Effector memory CD8-positive, alpha-beta T cell (primary cell): Measurements from ENCODE around the gene ALK.

Source experiments
- ATAC-seq: fragments of 150-1000 bp; cut with Tn5 transposase; replicated peaks from 2 replicates; pipeline ENCODE4 v1.10.0; 2021; ENCODE audit warnings: mild to moderate bottlenecking, moderate library complexity
- DNase-seq, 3 experiments: peaks; one replicate each; pipeline ENCODE4 v3.0.0; 2021
- H3K27ac Mint-ChIP-seq, 2 donors: one replicate each; pipeline ENCODE4 v1.8.0; 2022; ENCODE audit warnings: mild to moderate bottlenecking in 2 of 2, mixed read lengths in 2 of 2, moderate library complexity in 2 of 2
- H3K27me3 Mint-ChIP-seq, 2 donors: one replicate each; pipeline ENCODE4 v1.8.0; 2022; ENCODE audit warnings: mixed read lengths in 2 of 2
- H3K36me3 Mint-ChIP-seq: one replicate; pipeline ENCODE4 v1.8.0; 2022; ENCODE audit warnings: mild to moderate bottlenecking, moderate library complexity, mixed read lengths; ENCODE audit not compliant: insufficient read depth
- H3K4me1 Mint-ChIP-seq, 2 donors: one replicate each; pipeline ENCODE4 v1.8.0; 2022; ENCODE audit warnings: low read depth in 2 of 2, mixed read lengths in 2 of 2
- H3K4me3 Mint-ChIP-seq, 2 donors: one replicate each; pipeline ENCODE4 v1.8.0; 2022; ENCODE audit warnings: mild to moderate bottlenecking in 2 of 2, mixed read lengths in 2 of 2, moderate library complexity in 2 of 2
- H3K9me3 Mint-ChIP-seq, 2 donors: one replicate each; pipeline ENCODE4 v1.8.0; 2022; ENCODE audit warnings: mixed read lengths in 2 of 2

The ALK gene

DNA sequence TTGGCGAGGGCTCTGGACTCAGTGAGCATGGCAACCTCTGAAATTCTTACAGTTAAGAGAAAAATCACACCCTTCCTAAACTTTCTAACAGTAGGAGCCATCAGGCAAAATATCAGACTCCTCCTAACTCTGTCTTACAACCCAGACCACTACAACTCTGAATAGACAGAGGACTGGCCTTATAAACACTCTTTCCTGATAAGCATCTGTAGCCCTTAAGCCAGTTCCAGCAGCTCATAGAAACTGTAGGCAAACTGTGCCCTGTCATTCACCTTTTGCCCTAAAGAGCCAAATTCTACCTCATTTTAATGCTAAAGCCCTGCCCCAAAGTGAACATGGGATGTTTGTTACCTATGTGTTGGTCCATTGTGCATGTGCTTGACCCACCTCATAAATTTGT, 304.8 kb downstream of the ALK start:
- DNase-seq (no peak), ATAC-seq (no peak)
- H3K9me3 Mint-ChIP-seq: no peaks in the 10 kb centered on the region
- H3K27ac Mint-ChIP-seq: no peak overlapping the region
- H3K4me1 Mint-ChIP-seq: no peaks in the 10 kb centered on the region
- peaks cover 38 to 81% of the 10 kb centered on the region in 2 donors for H3K27me3 Mint-ChIP-seq
- H3K4me3 Mint-ChIP-seq: no peak overlapping the region
- H3K36me3 Mint-ChIP-seq: no peaks in the 10 kb centered on the region

DNA sequence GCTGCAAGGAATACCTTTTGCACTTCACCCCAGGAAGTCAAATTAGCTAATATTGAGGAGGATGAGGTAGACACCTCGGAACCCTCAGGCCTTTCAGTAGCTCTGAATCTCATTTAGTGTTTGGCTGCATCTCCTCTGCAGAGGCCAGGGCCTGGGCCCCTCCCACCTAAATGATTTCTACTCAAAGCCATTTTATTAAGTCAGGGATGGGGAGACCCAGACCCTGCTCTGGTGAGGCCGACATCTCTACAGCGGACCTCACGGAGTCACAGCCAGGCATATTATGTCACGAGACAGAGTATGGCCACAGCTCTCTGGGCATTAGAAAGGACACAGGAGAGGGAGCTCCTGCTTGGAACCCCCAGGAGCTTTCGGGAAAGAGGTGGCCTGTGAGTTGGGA, 305.5 kb downstream of the ALK start:
- Mint-ChIP-seq H3K4me1 (no peaks in the 10 kb centered on the region), H3K27me3 (peaks cover 38 to 87% of the 10 kb centered on the region in 2 donors), H3K9me3 (no peaks in the 10 kb centered on the region), H3K36me3 (no peaks in the 10 kb centered on the region), H3K27ac (no peak overlapping the region), H3K4me3 (no peak overlapping the region)
- DNase-seq: no peak
- ATAC-seq: no peak

DNA sequence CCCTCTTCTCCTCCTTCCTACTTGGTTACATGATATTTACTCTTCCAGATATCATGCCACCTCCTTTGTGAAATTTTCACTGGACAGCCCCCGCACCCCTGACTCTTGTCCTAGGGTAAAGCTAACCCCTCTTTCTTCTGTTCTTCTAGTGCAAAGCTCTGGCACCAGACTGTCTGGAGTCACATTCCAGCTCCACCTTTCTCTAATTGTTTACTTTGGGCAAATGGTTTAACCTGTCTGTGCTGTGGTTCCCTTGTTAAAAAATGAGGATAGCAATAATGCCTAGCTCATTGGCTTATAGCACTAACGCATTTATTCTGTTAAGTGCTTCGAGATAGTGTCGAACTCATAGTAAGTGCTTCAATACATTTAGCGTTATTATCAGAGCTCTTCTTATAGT, 306.2 kb downstream of the ALK start:
- Mint-ChIP-seq H3K4me3 (no peak overlapping the region), H3K9me3 (no peaks in the 10 kb centered on the region), H3K4me1 (no peaks in the 10 kb centered on the region), H3K36me3 (no peaks in the 10 kb centered on the region), H3K27ac (no peak overlapping the region), H3K27me3 (peaks cover 42 to 93% of the 10 kb centered on the region in 2 donors)
- ATAC-seq: no peak
- DNase-seq: no peak

DNA sequence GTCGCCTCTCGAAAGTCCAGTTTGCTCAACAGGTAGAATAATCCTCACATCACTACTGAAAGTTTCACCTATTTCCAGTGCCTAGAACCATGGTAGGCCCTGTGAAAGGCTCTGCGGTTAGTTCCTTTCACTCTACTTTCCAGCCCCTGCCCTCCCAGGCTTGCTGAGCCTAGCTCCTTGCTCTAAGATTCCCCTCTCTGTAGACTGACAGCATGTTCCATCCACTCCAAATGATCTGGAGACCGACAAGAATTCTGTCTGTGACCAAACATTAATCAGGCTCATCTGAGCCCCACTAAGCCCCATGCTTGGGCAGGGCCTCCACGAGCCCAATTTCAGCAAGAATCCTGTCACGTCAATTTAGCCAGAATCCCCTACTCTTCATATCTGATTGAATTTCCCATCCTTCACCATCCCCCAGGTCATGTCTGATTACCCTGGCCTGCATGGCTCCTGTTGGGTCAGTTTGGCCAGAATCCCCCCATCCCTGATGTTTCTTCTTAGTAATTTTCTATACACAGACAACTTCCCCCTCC, 307.0 kb downstream of the ALK start:
- Mint-ChIP-seq H3K9me3 (no peaks in the 10 kb centered on the region), H3K27ac (no peak overlapping the region), H3K4me1 (no peaks in the 10 kb centered on the region), H3K4me3 (no peak overlapping the region), H3K27me3 (peaks cover 45 to 97% of the 10 kb centered on the region in 2 donors), H3K36me3 (no peaks in the 10 kb centered on the region)
- no peak for ATAC-seq
- DNase-seq: no peak

DNA sequence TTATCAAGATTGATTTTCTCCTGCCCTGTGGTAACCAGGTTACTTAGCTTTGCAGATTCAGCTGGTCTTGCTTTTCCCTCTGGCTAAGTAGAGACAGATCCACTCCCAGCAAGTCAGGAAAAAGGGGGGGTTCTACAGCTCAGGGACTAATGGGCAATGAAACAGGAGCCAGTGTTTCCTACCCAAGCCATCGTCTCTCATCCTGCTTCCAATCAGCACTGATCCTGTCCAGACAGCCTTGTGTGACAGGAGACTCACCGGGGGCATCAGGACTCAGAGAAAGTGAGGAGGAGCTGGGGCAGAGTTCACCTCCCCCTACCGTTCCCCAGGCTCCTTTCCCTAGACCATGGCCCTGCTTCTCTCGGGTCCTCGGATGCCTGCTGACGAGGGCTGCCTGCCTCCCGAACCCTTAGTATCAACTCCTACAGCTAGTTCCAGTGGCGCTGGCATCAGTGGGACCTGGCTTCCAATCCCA, 307.6 kb downstream of the ALK start:
- no peak for ATAC-seq

DNA sequence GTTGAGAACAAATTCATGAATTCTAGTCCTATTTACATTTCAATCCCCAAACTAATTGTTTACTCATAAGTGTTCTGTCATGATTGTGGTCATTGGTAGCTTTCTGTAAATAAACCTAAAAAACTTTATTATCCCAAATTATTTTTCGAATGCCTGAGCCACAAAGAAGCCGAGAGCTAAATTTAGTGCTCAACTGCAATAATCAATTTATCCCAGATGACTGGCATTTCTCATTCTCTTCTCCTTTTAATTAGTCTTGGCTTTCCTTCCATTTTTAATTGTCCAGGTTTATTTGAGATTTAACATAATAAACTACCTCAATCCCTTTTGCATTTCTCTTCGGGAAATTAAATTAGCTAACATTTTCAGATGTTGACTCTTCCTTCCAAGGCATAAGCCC, 308.3 kb downstream of the ALK start:
- H3K27ac Mint-ChIP-seq: no peak overlapping the region

More for the DNA sequence above, 307.6 kb downstream of the ALK start:
- Mint-ChIP-seq H3K27me3 (peaks cover 45 to 98% of the 10 kb centered on the region in 2 donors), H3K4me3 (no peak overlapping the region), H3K36me3 (no peaks in the 10 kb centered on the region), H3K4me1 (no peaks in the 10 kb centered on the region), H3K9me3 (no peaks in the 10 kb centered on the region), H3K27ac (no peak overlapping the region)
- no peak for DNase-seq

DNA sequence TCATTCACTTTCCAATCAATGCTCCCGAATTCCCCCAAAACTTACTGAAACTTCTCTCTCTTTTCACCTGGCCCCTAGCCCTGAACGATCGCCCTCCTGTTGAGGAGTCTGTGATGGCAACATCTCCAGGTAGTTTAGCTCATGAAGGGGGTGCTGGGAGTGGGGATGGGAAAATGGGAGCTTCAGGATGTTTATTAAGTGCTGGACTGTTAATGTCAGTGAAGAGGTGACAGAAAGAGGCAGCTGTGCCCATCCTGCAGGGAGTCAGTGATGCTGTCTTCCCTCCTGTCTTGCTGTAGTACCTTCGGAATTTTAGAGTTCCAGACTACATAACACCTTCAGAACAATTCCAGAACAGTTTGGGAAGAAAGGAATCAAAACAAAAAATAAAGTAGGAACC, 308.8 kb downstream of the ALK start:
- DNase-seq (no peak), ATAC-seq (no peak)
- Mint-ChIP-seq H3K27me3 (peaks cover 40 to 98% of the 10 kb centered on the region in 2 donors), H3K9me3 (no peaks in the 10 kb centered on the region), H3K27ac (no peak overlapping the region), H3K36me3 (no peaks in the 10 kb centered on the region), H3K4me3 (no peak overlapping the region), H3K4me1 (no peaks in the 10 kb centered on the region)

More for the DNA sequence above, 308.3 kb downstream of the ALK start:
- ATAC-seq: no peak
- H3K27me3 Mint-ChIP-seq: peaks cover 40 to 98% of the 10 kb centered on the region in 2 donors
- no peak for DNase-seq
- no peak overlapping the region for H3K4me3 Mint-ChIP-seq
- H3K36me3 Mint-ChIP-seq: no peaks in the 10 kb centered on the region
- no peaks in the 10 kb centered on the region for H3K4me1 Mint-ChIP-seq
- H3K9me3 Mint-ChIP-seq: no peaks in the 10 kb centered on the region

DNA sequence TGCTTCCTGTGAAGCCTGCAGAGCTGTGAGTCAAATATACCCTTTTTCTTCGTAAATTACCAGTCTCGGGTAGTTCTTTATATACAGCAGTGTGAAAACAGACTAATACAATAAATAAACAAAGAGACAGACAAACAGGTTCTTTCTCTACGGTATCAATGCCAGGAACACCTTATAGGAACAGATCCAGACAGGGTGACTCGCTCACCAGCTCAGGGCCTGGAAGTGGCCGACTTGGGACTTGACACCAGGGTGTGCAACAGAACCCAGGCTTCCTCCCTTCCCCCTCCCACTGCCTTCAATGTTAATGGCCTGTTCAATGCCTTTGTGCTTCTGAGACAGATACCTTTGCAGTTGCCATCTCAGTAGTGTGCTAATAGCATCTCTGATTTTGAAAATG, 309.5 kb downstream of the ALK start:
- H3K27me3 Mint-ChIP-seq: peaks cover 40 to 90% of the 10 kb centered on the region in 2 donors
- no peak overlapping the region for H3K27ac Mint-ChIP-seq
- DNase-seq (no peak), ATAC-seq (no peak)
- H3K4me1 Mint-ChIP-seq: no peaks in the 10 kb centered on the region
- H3K9me3 Mint-ChIP-seq: no peaks in the 10 kb centered on the region
- H3K4me3 Mint-ChIP-seq: no peak overlapping the region
- H3K36me3 Mint-ChIP-seq: no peaks in the 10 kb centered on the region

DNA sequence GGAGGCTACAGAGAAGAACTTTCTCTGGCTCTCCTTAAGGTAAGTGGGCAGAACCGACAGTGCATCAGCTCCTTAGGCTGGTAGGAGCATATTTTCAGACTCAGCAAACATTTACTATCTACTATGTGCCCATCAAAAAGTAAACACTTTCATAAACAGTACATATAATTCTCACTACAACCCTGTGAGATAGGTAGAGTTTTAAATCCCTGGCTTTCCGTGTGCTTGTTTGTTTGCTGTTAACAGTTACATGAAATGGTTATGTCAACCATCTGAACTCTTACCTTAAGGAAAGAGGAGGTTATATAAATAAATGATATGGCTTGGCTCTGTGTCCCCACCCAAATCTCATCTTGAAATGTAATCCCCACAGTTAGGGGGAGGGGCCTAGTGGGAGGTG, 310.1 kb downstream of the ALK start:
- Mint-ChIP-seq H3K4me3 (no peak overlapping the region), H3K4me1 (no peaks in the 10 kb centered on the region), H3K27ac (no peak overlapping the region), H3K36me3 (no peaks in the 10 kb centered on the region), H3K9me3 (no peaks in the 10 kb centered on the region), H3K27me3 (peaks cover 39 to 84% of the 10 kb centered on the region in 2 donors)
- no peak for ATAC-seq
- DNase-seq: no peak

DNA sequence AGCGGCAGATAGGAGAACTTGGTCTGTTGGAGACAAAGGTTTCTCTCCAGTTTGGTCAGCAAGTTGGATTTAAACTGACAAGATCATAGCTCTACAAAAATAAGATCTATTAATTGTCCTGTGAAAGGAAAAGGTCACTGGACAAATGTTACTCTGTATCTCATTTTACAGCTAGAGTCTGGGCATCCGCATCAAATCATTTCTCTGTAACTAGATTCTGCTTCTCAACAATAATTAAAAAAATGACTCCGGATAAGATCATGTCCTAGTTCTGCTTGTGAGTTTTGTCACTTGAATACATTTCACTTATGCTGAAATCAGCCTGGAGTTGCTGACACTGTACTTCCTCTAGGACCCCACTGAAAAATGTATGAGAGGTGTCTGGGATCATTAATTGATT, 310.8 kb downstream of the ALK start:
- H3K9me3 Mint-ChIP-seq: no peaks in the 10 kb centered on the region
- H3K4me3 Mint-ChIP-seq: no peak overlapping the region
- no peaks in the 10 kb centered on the region for H3K4me1 Mint-ChIP-seq
- no peaks in the 10 kb centered on the region for H3K36me3 Mint-ChIP-seq
- ATAC-seq (no peak), DNase-seq (no peak)
- H3K27ac Mint-ChIP-seq: no peak overlapping the region
- H3K27me3 Mint-ChIP-seq: peaks cover 32 to 78% of the 10 kb centered on the region in 2 donors

DNA sequence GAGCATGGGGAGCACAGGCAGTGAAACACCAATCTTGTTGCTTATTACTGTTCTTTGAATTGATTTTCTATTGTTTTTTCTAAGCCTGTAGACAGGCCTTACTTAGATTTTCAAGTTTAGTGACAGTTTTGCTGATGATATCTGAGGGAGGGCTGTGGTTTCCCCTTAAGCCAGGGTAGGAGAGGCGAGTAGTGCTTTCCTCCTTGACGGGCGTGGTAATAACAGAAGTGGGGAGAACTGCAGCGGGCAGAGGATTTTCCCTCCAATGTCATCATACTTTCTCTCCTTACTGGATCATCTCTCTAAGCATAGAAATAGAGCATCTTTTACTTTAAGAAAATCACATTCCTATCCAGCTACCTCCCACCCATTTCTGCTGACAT, 314.4 kb downstream of the ALK start:
- no peaks in the 10 kb centered on the region for H3K4me1 Mint-ChIP-seq
- no peaks in the 10 kb centered on the region for H3K9me3 Mint-ChIP-seq
- H3K4me3 Mint-ChIP-seq: no peak overlapping the region
- H3K36me3 Mint-ChIP-seq: no peaks in the 10 kb centered on the region
- no peak overlapping the region for H3K27ac Mint-ChIP-seq
- ATAC-seq (no peak), DNase-seq (no peak)
- H3K27me3 Mint-ChIP-seq: peaks cover 8 to 42% of the 10 kb centered on the region in 2 donors

DNA sequence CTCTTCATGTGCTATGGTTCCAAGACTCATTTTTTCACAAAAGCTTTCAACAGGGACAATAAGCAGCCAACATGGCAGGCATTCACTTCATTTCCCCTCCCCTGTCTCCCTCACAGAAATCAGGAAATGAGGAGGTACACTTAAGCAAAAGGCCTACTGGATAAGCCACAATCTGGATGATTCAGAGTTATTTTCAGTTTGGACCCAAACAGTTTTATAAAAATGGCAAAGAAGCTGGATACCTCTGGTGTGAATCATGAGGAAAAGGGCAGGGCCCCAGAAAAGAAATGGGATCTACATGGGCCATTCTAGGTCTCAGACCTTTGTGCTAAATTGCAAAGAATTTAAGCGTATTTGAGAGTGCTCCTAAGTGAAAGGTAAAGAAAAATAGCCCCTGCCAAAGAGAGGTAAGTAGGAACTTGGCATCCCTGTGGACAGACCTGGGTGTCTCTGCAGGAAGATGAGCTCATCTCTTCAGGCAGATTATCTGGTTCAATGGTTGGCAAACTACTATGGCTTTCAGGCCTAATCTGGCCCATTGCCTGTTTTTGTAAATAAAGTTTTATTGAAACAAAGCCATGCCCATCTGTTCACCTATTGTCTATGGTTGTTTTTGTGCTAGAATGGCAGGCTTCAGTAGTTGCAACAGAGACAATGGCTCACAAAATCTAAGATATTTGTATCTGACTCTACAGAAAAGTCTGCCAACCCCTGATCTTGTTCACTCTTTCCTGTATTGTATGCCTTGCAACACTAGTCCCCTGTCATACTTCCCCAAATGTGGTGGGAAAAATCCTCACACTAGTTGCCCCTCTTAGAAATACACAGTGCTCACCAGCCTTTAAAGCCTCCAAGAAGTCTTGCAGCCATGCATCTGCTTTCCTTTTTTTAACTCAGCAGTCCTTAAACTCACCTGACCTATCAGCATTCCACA, 315.0 kb downstream of the ALK start:
- Mint-ChIP-seq H3K9me3 (no peaks in the 10 kb centered on the region), H3K27ac (no peak overlapping the region), H3K4me1 (no peaks in the 10 kb centered on the region), H3K36me3 (no peaks in the 10 kb centered on the region), H3K4me3 (no peak overlapping the region), H3K27me3 (peaks cover 11 to 41% of the 10 kb centered on the region in 2 donors)
- no peak for ATAC-seq
- DNase-seq: no peak

DNA sequence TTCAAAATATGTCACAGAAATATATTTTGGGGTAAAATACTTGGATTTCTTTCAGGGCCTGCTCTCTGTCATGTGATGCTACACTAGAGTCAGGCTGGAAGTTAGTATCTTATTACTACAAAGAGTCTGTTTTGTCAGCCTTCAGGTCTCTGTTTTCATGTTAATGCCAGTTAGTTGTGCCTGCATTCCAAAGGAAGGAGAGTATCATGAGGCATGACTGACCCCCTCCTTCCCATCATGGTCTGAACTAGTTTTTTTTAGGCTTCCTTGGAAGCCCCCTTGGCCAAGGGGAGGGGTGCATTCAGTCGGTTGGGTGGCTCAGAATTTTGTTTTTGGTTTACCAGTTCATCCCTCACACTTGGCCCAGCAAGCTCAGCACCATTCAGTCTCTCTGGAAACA, 318.0 kb downstream of the ALK start:
- DNase-seq: no peak
- Mint-ChIP-seq H3K4me1 (no peaks in the 10 kb centered on the region), H3K9me3 (no peaks in the 10 kb centered on the region), H3K36me3 (no peaks in the 10 kb centered on the region), H3K27me3 (peaks cover 12 to 21% of the 10 kb centered on the region in 2 donors), H3K27ac (no peak overlapping the region), H3K4me3 (no peak overlapping the region)
- ATAC-seq: no peak

DNA sequence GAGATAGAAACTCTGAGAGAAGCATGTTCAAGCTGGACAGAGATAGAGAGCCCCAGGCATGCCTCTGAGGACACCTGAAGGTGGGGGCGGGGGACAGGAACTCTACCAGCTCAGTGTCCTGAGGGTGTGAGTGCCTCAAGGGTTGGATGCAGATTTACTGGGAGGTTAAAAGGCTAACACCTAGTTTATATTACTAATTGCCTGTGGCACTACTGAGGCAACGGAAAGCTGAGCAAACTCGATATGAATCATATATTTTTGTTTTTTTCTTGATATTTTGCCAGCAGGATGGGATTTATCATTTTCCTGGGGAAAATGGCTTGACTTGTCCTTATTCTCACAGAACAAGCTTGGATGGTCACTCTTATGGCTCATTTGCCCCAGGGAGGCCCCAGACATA, 319.5 kb downstream of the ALK start:
- no peak for DNase-seq
- no peak for ATAC-seq
- Mint-ChIP-seq H3K4me1 (no peaks in the 10 kb centered on the region), H3K27ac (no peak overlapping the region), H3K36me3 (no peaks in the 10 kb centered on the region), H3K9me3 (no peaks in the 10 kb centered on the region), H3K27me3 (peaks cover 17 to 24% of the 10 kb centered on the region in 2 donors), H3K4me3 (no peak overlapping the region)
